K562 (cell line): Measurements from ENCODE around the gene NTSR1. TPM values are rescaled to one million over a fixed set of nuclear protein-coding genes. Genes with fewer than 3 reads are reported as not detected.
A peak's percentile ranks its signal among the peaks of the same experiment; 100 is the strongest.

Source experiments
- ATAC-seq: fragments of 200-7000 bp; cut with Tn5 transposase; 3 replicates; pipeline ENCODE4 v1.9.1; 2020; ENCODE audit warnings: moderate library complexity
- BruUV-seq: library from RNA; stranded (reverse); fragments of 400-500 nt; replicated peaks from 2 replicates; lab custom pipeline; 2021; lab: Mats Ljungman, UMichigan
- CTCF ChIA-PET: fragments of 300-600 bp; formaldehyde crosslinking; extraction: SDS; loops from one replicate; lab custom pipeline; 2021; ENCODE audit warnings: low intra/inter-chr PET ratio; lab: Yijun Ruan, JAX
- POLR2A ChIA-PET: fragments of 300-600, 350-650 bp; sonication (Branson Sonifier 250); formaldehyde crosslinking; extraction: SDS; loops from one replicate; lab custom pipeline; 2021; ENCODE audit warnings: antibody characterized with exemption, inconsistent platforms; lab: Yijun Ruan, JAX
- DNase-seq, 4 experiments: peaks; one replicate each; pipeline versions ENCODE4 v3.0.0 to v3.0.0-alpha.2; 2011 to 2018; ENCODE audit warnings: low spot score in 3 of 4, mixed read lengths in 3 of 4; ENCODE audit errors: extremely low read depth in 1 of 4
- FAIRE-seq: peaks from 2 replicates; lab custom pipeline; 2011; peaks lifted over from hg19 to GRCh38; lab: Jason Lieb, UNC
- H2AFZ ChIP-seq: 2 replicates; pipeline ENCODE4 v1.6.0; 2011; ENCODE audit warnings: low read depth, low read length, control low read depth, inconsistent platforms
- H3K27ac ChIP-seq: fragments of 200-600 bp; 3 replicates; pipeline ENCODE4 v1.8.0; 2011; ENCODE audit warnings: low read depth, mild to moderate bottlenecking, control low read depth, inconsistent platforms, low read length, moderate library complexity, mixed read lengths; ENCODE audit errors: extremely low read depth
- H3K27me3 ChIP-seq, 2 experiments: fragments of 300-600 bp in 1 of 2; 2 replicates in 1 of 2; 3 replicates in 1 of 2; pipeline versions ENCODE4 v1.6.0 to v1.8.0; 2011; ENCODE audit warnings: inconsistent platforms in 2 of 2, low read length in 2 of 2, mild to moderate bottlenecking in 1 of 2, mixed read lengths in 1 of 2, moderate library complexity in 1 of 2; ENCODE audit not compliant: control insufficient read depth in 2 of 2, insufficient read depth in 2 of 2
- H3K36me3 ChIP-seq: fragments of 300-600 bp; 3 replicates; pipeline ENCODE4 v1.8.0; 2011; ENCODE audit warnings: mild to moderate bottlenecking, low read length, inconsistent platforms; ENCODE audit not compliant: control insufficient read depth, insufficient read depth
- H3K4me1 ChIP-seq, 2 experiments: fragments of 200-600 bp in 1 of 2; replicated peaks in 1 of 2; 2 replicates in 1 of 2; 3 replicates in 1 of 2; pipeline versions ENCODE4 v1.5.1 to v1.8.0; 2011; ENCODE audit warnings: inconsistent platforms in 2 of 2, low read length in 2 of 2, mild to moderate bottlenecking in 1 of 2, mixed read lengths in 1 of 2, moderate library complexity in 1 of 2; ENCODE audit not compliant: control insufficient read depth in 2 of 2, insufficient read depth in 2 of 2
- H3K4me2 ChIP-seq: 2 replicates; pipeline ENCODE4 v1.6.1; 2011; ENCODE audit warnings: low read length, control low read depth, inconsistent platforms, mixed read lengths; ENCODE audit not compliant: insufficient read depth
- H3K4me3 ChIP-seq: fragments of 200-600 bp; sonication (generic), shearing (Covaris generic); 2 replicates; pipeline ENCODE4 v1.5.1; 2016; ENCODE audit warnings: control low read depth, inconsistent platforms
- H3K79me2 ChIP-seq: fragments of 200-600 bp; 3 replicates; pipeline ENCODE4 v1.8.0; 2011; ENCODE audit warnings: low read length, inconsistent platforms; ENCODE audit not compliant: control insufficient read depth, insufficient read depth
- H3K9ac ChIP-seq, 2 experiments: 2 replicates each; pipeline versions ENCODE4 v1.6.0 to v1.6.1; 2011; ENCODE audit warnings: low read depth in 2 of 2, low read length in 2 of 2, control low read depth in 1 of 2, inconsistent platforms in 1 of 2, mild to moderate bottlenecking in 1 of 2, mixed read lengths in 1 of 2; ENCODE audit not compliant: insufficient read depth in 1 of 2
- H3K9me1 ChIP-seq: one replicate; pipeline ENCODE4 v1.6.0; 2011; ENCODE audit warnings: inconsistent platforms, mild to moderate bottlenecking, low read length, moderate library complexity; ENCODE audit not compliant: control insufficient read depth, insufficient read depth
- H3K9me3 ChIP-seq: replicated peaks from 2 replicates; pipeline ENCODE4 v1.5.1; 2011; ENCODE audit warnings: low read depth, low read length, inconsistent platforms; ENCODE audit not compliant: control insufficient read depth, insufficient read depth
- H4K20me1 ChIP-seq: replicated peaks from 2 replicates; pipeline ENCODE4 v1.6.1; 2011; ENCODE audit warnings: low read length, inconsistent platforms, mixed read lengths; ENCODE audit not compliant: control insufficient read depth, insufficient read depth
- ARID1B ChIP-seq: fragments of 450-650 bp; IDR thresholded peaks from 2 replicates; pipeline ENCODE4 v1.6.1; 2016; ENCODE audit warnings: antibody characterized with exemption, mild to moderate bottlenecking, inconsistent platforms
- ARNT ChIP-seq, 2 experiments: fragments of 450-650 bp; IDR thresholded peaks; 2 replicates each; pipeline ENCODE4 v1.6.1; 2016; ENCODE audit warnings: mild to moderate bottlenecking in 1 of 2
- ILF3 ChIP-seq: fragments of 450-650 bp; IDR thresholded peaks from 2 replicates; pipeline ENCODE4 v1.6.1; 2018; ENCODE audit warnings: antibody characterized with exemption, mild to moderate bottlenecking, moderate library complexity, borderline replicate concordance
- IRF2 ChIP-seq: sonication (generic); formaldehyde crosslinking; IDR thresholded peaks from 2 replicates; pipeline ENCODE4 v1.8.1; 2022; ENCODE audit warnings: mild to moderate bottlenecking, missing genetic modification reagents
- PTBP1 ChIP-seq: fragments of 200-400 bp; formaldehyde crosslinking; IDR thresholded peaks from 2 replicates; pipeline ENCODE4 v1.6.1; 2017; ENCODE audit warnings: low read depth, low read length
- ZNF121 ChIP-seq: sonication (generic); formaldehyde crosslinking; conservative IDR thresholded peaks from 2 replicates; pipeline ENCODE4 v1.8.0; 2022; ENCODE audit warnings: missing genetic modification reagents
- WGBS: fragments of 100-300 bp; shearing (Covaris generic); methylation state at CpG from one replicate; pipeline ENCODE4 v1.1.6; 2016; ENCODE audit warnings: low coverage, mixed read lengths; ENCODE audit not compliant: insufficient coverage; ENCODE audit errors: missing lambda C conversion rate; 5-methylcytosine and 5-hydroxymethylcytosine counted together
- in situ Hi-C: fragments of 300-500 bp; cut with MboI; formaldehyde crosslinking; loops from 4 replicates; pipeline ENCODE4 v1.15.0; 2018; ENCODE audit warnings: inconsistent platforms, mixed read lengths
- intact Hi-C: fragments of 100-400 bp; cut with micrococcal nuclease; formaldehyde crosslinking; loops from 2 replicates; pipeline ENCODE4 v1.14.2; 2022
- polyA plus RNA-seq, 8 experiments: library from polyadenylated mRNA; depleted of rRNA in 4 of 8; stranded (reverse) in 5 of 8; unstranded in 3 of 8; fragments of >200 nt; fragmentation: Nextera tagmentation in 2 of 8; fragmentation: Illumina TruSeq in 1 of 8; extraction: Ambion mirVana in 2 of 8; extraction: Trizol in 1 of 8; gene quantifications; 2 replicates each; pipeline versions ENCODE4 v1.2.1 to v1.2.3, GENCODE V29; 2011 to 2014; ENCODE audit warnings: inconsistent platforms in 1 of 8, missing spikeins in 1 of 8
- total RNA-seq, 7 experiments: library from RNA; depleted of rRNA in 6 of 7; stranded (reverse); fragments of >200 nt in 6 of 7; fragmentation: Illumina TruSeq in 2 of 7; extraction: Trizol in 2 of 7; gene quantifications; 2 replicates each; pipeline versions ENCODE4 v1.2.1 to v1.2.3, GENCODE V29; 2011 to 2021; ENCODE audit warnings: low replicate concordance in 1 of 7

Gene NTSR1
- total and polyA plus RNA-seq, 9 of the 15 experiments (the other 6 are each of a cell fraction or from before 2014, with no cell fraction given) = 0.04 to 0.40 (median 0.13) TPM; not detected in 3

DNA sequence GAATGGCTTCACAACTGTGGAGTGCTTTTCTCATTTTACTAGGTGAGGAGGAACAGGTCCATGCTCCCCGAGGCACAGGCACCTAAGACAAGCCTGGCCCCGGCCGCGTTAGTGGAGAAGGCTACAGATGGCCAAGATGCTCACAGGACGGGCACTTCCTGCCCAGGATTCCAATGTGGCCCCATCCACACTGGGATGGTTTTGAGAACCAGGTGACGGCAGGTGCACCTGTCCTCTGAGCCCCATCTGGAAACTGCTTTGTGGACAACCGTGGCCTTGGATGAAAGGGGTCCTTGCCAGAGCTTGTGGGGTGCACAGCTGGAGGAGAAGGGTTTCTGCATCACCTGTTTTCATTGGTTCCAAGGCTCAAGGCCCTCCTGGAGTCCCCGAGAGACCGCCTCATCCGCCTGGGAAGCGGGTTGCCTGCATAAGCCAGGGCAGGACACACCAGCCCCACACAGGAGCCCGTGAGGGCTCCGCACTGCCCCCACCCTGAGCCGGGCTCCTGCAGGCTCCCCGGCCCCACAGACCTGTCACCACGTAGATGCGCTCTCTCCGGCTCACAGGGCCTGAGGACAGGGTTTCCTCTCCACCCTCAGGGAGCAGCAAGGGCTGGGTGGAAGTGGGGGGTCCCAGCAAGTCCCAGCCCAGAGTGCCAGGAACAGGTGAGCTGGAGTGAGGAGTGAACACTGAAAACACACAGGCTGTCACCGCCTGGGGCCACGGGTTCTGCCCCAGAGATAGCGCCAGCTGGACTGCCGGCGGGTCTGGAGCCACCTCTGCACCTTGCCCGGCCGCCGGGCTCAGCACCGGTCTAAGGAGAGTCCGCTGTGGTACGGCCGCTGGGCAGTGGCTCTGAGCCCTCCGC is 18.3 kb downstream of the NTSR1 start:
- Histone ChIP-seq H3K36me3 (no peaks in the 10 kb centered on the region), H3K4me1 (peaks cover 4 to 22% of the 10 kb centered on the region in 2 experiments; a peak in 4 of 5 replicates), H3K4me2 (no peak overlapping the region), H3K79me2 (no peaks in the 10 kb centered on the region), H3K9ac (no peak overlapping the region; a peak in 1 of 4 replicates), H3K4me3 (no peak overlapping the region), H3K9me1 (no peaks in the 10 kb centered on the region), H2AFZ (no peak overlapping the region), H4K20me1 (0 out of 2 replicates have a peak, but pooled peaks cover 3% of the 10 kb centered on the region), H3K27ac (no peak overlapping the region), H3K9me3 (no peaks in the 10 kb centered on the region), H3K27me3 (peaks cover 71 to 77% of the 10 kb centered on the region in 2 experiments)
- ChIA-PET CTCF (no interaction called here), POLR2A (interaction anchor here (0.6 kb wide), 1 partner anchor 251 kb away, joined by 3 read pairs; the partner anchor contains the start of gene GATA5)
- intact Hi-C loops (no loop called here), in situ Hi-C loops (no loop called here)
- DNase-seq (no peak), FAIRE-seq (no peak), ATAC-seq (peak; percentile 32)
- BruUV-seq = no TSS peak
- 4% methylated on average over 31 of the region's 31 CpGs for WGBS
- TF ChIP-seq ARID1B = no peak
- no peak for TF ChIP-seq ARNT (IDR thresholded peaks at IDR 0.05)
- TF ChIP-seq PTBP1 = no peak
- no peak for TF ChIP-seq ILF3
- TF ChIP-seq IRF2 (CRISPR knock-in tag) = no peak
- TF ChIP-seq ZNF121 (CRISPR knock-in tag) = no peak
